Right ventricle myocardium superior (tissue), 1 donor: ENCODE data around the gene RET. TPM values are rescaled to one million over a fixed set of nuclear protein-coding genes. Genes with fewer than 3 reads are reported as not detected.

Experiments used
- ATAC-seq: fragments of 200-7000 bp; cut with Tn5 transposase; one replicate; pipeline ENCODE4 v1.9.1; 2020; ENCODE audit warnings: mild to moderate bottlenecking; ENCODE audit not compliant: poor library complexity
- DNase-seq: peaks from one replicate; pipeline ENCODE4 v3.0.0-alpha.2; 2020
- intact Hi-C: fragments of 100-400 bp; cut with DNase I; formaldehyde crosslinking; loops from one replicate; pipeline ENCODE4 v1.11.2; 2022
- total RNA-seq: library from RNA; stranded (reverse); fragmentation: NEBNext Ultra II Directional; extraction: Animal tissue kit (Norgen Biotek cat#: 25700); gene quantifications from one replicate; pipeline ENCODE4 v1.2.1, GENCODE V29; 2021
- donor health status: DM: no; HTN: yes; CAD: no; lungs with severe emphysema.

Gene RET
- total RNA-seq, 1 donor from 2014 or later, result 6.6 TPM

- DNase-seq (no peak), ATAC-seq (no peak)
- intact Hi-C loops, result no loop called here
Measured at GRCh38 chr10:43123361-43124093, 46.7 kb downstream of the RET start.

GRCh38 chr10:43124094-43124521 is 47.2 kb downstream of the RET start:
- intact Hi-C loops, result no loop called here
- ATAC-seq, result no peak
- DNase-seq, result no peak

GRCh38 chr10:43124574-43125273 is 47.9 kb downstream of the RET start:
- intact Hi-C loops, result no loop called here
- ATAC-seq (no peak), DNase-seq (no peak)

- DNase-seq, result no peak
- ATAC-seq, result no peak
- intact Hi-C loops, result no loop called here
Measured at GRCh38 chr10:43125274-43125845, 48.5 kb downstream of the RET start.

GRCh38 chr10:43125881-43126731 is 49.2 kb downstream of the RET start:
- ATAC-seq (no peak), DNase-seq (no peak)
- intact Hi-C loops, result no loop called here

- intact Hi-C loops, result no loop called here
- DNase-seq (no peak), ATAC-seq (no peak)
Measured at GRCh38 chr10:43126759-43127424, 50.0 kb downstream of the RET start.

GRCh38 chr10:43127442-43127841 is 50.6 kb downstream of the RET start:
- ATAC-seq (no peak), DNase-seq (no peak)
- intact Hi-C loops, result no loop called here

- intact Hi-C loops, result no loop called here
- DNase-seq (no peak), ATAC-seq (no peak)
Measured at GRCh38 chr10:43128331-43128730, 51.5 kb downstream of the RET start.

- intact Hi-C loops, result no loop called here
- DNase-seq (no peak), ATAC-seq (no peak)
Measured at GRCh38 chr10:43128958-43129706, 52.3 kb downstream of the RET start.

- intact Hi-C loops, result no loop called here
- no peak for DNase-seq
- ATAC-seq, result no peak
Measured at GRCh38 chr10:43130770-43131171, 53.9 kb downstream of the RET start.

GRCh38 chr10:43131256-43131655 is 54.4 kb downstream of the RET start:
- ATAC-seq, result no peak
- no peak for DNase-seq
- intact Hi-C loops, result no loop called here

- intact Hi-C loops, result no loop called here
- ATAC-seq (no peak), DNase-seq (no peak)
Measured at GRCh38 chr10:43131906-43132305, 55.0 kb downstream of the RET start.

GRCh38 chr10:43132867-43133787 is 56.3 kb downstream of the RET start:
- DNase-seq, result no peak
- intact Hi-C loops, result no loop called here
- ATAC-seq, result no peak

- no peak for DNase-seq
- no peak for ATAC-seq
- intact Hi-C loops, result no loop called here
Measured at GRCh38 chr10:43134126-43134905, 57.4 kb downstream of the RET start.

GRCh38 chr10:43135064-43135463 is 58.2 kb downstream of the RET start:
- intact Hi-C loops, result no loop called here
- ATAC-seq (no peak), DNase-seq (no peak)

GRCh38 chr10:43135656-43136055 is 58.8 kb downstream of the RET start:
- intact Hi-C loops, result no loop called here
- no peak for ATAC-seq
- no peak for DNase-seq
